ENCODE results near the gene KAT6B. TPM values are rescaled to one million over a fixed set of nuclear protein-coding genes. Genes with fewer than 3 reads are reported as not detected.

Gene KAT6B
- total and polyA plus RNA-seq, 2 of the 8 experiments (the other 6 are each of a cell fraction or from before 2014, with no cell fraction given): 7.3 to 30.8 TPM

DNA sequence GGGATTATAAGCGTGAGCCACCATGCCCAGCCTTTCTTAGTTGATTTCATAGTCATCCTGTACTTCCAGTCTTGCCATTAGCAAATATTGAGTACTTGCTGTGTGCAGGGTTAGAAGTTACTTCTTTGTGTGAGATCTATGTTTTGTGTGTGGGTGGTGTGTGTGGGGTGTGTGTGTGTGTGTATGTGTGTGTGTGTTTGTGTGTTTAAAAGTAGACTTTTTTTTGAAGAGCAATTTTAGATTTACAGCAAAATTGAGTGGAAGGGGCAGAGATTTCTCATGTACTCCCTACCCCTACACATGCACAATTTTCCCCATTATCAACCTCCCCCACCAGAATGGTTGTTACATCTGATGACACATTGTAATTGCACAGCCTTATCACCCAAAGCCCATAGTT, 48.2 kb downstream of the KAT6B start (continued):
- TF ChIP-seq GABPA (IDR thresholded peaks at IDR 0.05; ENCODE audit: borderline replicate concordance, insufficient read depth, low read length): no peak
- no peak for TF ChIP-seq EGR1 (IDR thresholded peaks at IDR 0.05; ENCODE audit: borderline replicate concordance, low read depth, low read length)

Measured in H1 (cell line).